ENCODE data around the gene ADORA1. TPM values are rescaled to one million over a fixed set of nuclear protein-coding genes. Genes with fewer than 3 reads are reported as not detected.
A peak's percentile ranks its signal among the peaks of the same experiment; 100 is the strongest.

ADORA1 gene
- total and polyA plus RNA-seq, 2 donors (not counting 3 experiments of a cell fraction or from before 2014, with no cell fraction given): 0.15 TPM; not detected in 1

DNA sequence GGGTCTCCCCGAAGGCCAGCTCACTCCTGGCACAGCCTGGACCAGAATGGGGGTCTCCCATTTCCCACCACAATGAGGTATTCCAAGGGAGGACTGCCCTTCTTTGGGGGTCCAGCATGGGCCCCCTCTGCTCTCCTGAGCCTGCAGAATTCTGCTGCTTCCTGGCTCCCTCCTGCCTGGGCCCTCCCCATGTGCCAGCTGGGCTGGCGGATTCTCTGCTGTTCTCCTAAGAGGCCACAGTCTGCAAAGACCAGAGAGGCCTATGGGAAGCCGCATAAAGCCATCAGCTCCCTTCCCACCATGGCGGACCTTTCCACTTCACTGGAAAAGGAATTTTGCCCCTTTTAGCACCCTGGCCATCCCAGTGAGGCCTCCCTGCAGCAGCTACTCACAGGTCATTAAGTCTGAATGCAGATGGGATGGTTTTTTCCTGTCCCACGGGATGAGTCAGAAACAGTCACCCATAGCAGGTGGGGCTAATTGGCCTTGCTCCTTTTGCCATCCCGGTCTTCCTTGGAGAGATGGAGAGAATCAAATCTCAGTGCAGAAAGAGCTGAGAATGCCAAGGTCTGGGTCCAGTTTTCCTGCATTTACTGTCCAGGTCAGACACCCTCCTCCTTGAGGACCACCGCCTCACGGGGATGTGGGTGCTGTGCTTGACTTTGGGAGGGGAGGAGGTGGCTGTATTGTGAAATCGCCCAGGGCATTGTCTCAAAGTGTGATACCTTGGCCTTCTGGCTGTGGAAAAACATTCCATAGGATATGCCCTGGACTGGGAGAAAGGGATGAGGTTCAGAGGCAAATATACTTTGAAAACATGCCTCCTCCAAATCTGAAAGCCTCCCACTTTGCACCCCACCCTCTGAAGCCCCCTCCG lies 24.9 kb downstream of the ADORA1 start:
- H3K9me3 ChIP-seq (replicated peaks; ENCODE audit: control insufficient read depth, insufficient read depth, low read length): no peaks in the 10 kb centered on the region
- H3K4me2 ChIP-seq (ENCODE audit: insufficient read depth, low read length): peak overlapping the region; percentile 40
- intact Hi-C loops (cut with micrococcal nuclease): no loop called here
- H4K20me1 ChIP-seq (replicated peaks; ENCODE audit: control insufficient read depth, extremely low read depth, insufficient read depth, low read length): no peaks in the 10 kb centered on the region
- CTCF ChIA-PET: interaction anchor here (1.0 to 4.8 kb wide), 8 partner anchors 10 to 115 kb away, joined by 3 to 34 read pairs (median 6); no protein-coding TSS in a partner anchor
- H3K27ac ChIP-seq (ENCODE audit: insufficient read depth, low read depth, low read length): peak overlapping the region; percentile 62
- DNase-seq (ENCODE audit: low read depth, low spot score): peak; percentile 8
- dilution Hi-C loops (cut with MboI; ENCODE audit: extremely low pct_ligation_motif_present, low sequenced_read_pairs): no loop called here
- POLR2A ChIA-PET: no interaction called here
- peaks cover 28% of the 10 kb centered on the region for H3K4me1 ChIP-seq (ENCODE audit: control insufficient read depth, extremely low read depth, insufficient read depth, low read length)
- no TSS peak for BruUV-seq (replicated peaks)
- TF ChIP-seq, protein P1, sequence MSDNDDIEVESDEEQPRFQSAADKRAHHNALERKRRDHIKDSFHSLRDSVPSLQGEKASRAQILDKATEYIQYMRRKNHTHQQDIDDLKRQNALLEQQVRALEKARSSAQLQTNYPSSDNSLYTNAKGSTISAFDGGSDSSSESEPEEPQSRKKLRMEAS (IDR thresholded peaks at IDR 0.05; ENCODE audit: insufficient read depth, insufficient read length): no peak
- peak; percentile 32 for TF ChIP-seq JUN (IDR thresholded peaks at IDR 0.05; ENCODE audit: borderline replicate concordance, insufficient read depth, insufficient read length, low read depth)
- TF ChIP-seq FOS (IDR thresholded peaks at IDR 0.05; ENCODE audit: borderline replicate concordance, insufficient read depth, low read length): peak; percentile 42
- peak; percentile 32 for TF ChIP-seq POLR2AphosphoS5 (IDR thresholded peaks at IDR 0.05; ENCODE audit: insufficient read depth, low read depth, low read length)
- peak overlapping the region; percentile 37 for H2AFZ ChIP-seq (ENCODE audit: low read depth, low read length)
- no peak overlapping the region for H3K4me3 ChIP-seq (replicated peaks in 1 of 3; ENCODE audit: insufficient read depth in 1 of 3, low read depth in 1 of 3, low read length in 3 of 3)
- no peaks in the 10 kb centered on the region for H3K36me3 ChIP-seq (ENCODE audit: control insufficient read depth in 2 of 2, extremely low read depth in 1 of 2, insufficient read depth in 2 of 2, low read length in 2 of 2)
- no peaks in the 10 kb centered on the region for H3K9me1 ChIP-seq (replicated peaks; ENCODE audit: control insufficient read depth, extremely low read depth, insufficient read depth, low read length)
- no peak overlapping the region for H3K9ac ChIP-seq (replicated peaks; ENCODE audit: extremely low read depth, insufficient read depth, low read length)
- no peaks in the 10 kb centered on the region for H3K79me2 ChIP-seq (ENCODE audit: control insufficient read depth, insufficient read depth, low read length)
- FAIRE-seq: no peak
- peaks cover 0 to 4% of the 10 kb centered on the region in 2 experiments for H3K27me3 ChIP-seq (ENCODE audit: control insufficient read depth in 2 of 2, insufficient read depth in 2 of 2, low read length in 2 of 2)
